ENCODE results near the gene ZNF205. TPM values are rescaled to one million over a fixed set of nuclear protein-coding genes. Genes with fewer than 3 reads are reported as not detected.

ZNF205 gene
- total and polyA plus RNA-seq, 2 of the 13 experiments (the other 11 are each of a cell fraction or from before 2014, with no cell fraction given), result 5.8 to 10.2 TPM

- no peak for TF ChIP-seq NONO (IDR thresholded peaks at IDR 0.05)
- peak; percentile 91 for TF ChIP-seq NONO (CRISPR knock-in tag; conservative IDR thresholded peaks at IDR 0.05)
- TF ChIP-seq BRD4 (CRISPR knock-in tag; IDR thresholded peaks at IDR 0.05), result peak; percentile 68; the same call in 1 of the 2 replicates
- TF ChIP-seq MIXL1 (CRISPR knock-in tag; IDR thresholded peaks at IDR 0.05), result no peak
- no peak for TF ChIP-seq RBAK (CRISPR knock-in tag; IDR thresholded peaks at IDR 0.05)
- peak; percentile 84; the same call in 1 of the 2 replicates for TF ChIP-seq POGK (CRISPR knock-in tag; conservative IDR thresholded peaks at IDR 0.05)
- peak; percentile 49; the same call in 1 of the 2 replicates for TF ChIP-seq ZMYM3 (CRISPR knock-in tag; IDR thresholded peaks at IDR 0.05)
- peak; percentile 51; the same call in 1 of the 2 replicates for TF ChIP-seq DR1 (CRISPR knock-in tag; IDR thresholded peaks at IDR 0.05)
- peak; percentile 67 for TF ChIP-seq SP2 (CRISPR knock-in tag; IDR thresholded peaks at IDR 0.05)
- peak; percentile 70; the same call in 1 of the 2 replicates for TF ChIP-seq ZNF770 (CRISPR knock-in tag; IDR thresholded peaks at IDR 0.05)
- no peak for TF ChIP-seq ZNF570 (CRISPR knock-in tag; IDR thresholded peaks at IDR 0.05; ENCODE audit: borderline replicate concordance)
- TF ChIP-seq DZIP1 (CRISPR knock-in tag; IDR thresholded peaks at IDR 0.05), result no peak
- no peak for TF ChIP-seq MATR3 (CRISPR knock-in tag; IDR thresholded peaks at IDR 0.05)
- peak; percentile 42; the same call in 1 of the 2 replicates for TF ChIP-seq SIX1 (CRISPR knock-in tag; IDR thresholded peaks at IDR 0.05; ENCODE audit: borderline replicate concordance)
- peak; percentile 55; the same call in 1 of the 2 replicates for TF ChIP-seq TFAP4 (IDR thresholded peaks at IDR 0.05; ENCODE audit: borderline replicate concordance, low read depth)
- no peak for TF ChIP-seq BCL3 (CRISPR knock-in tag; IDR thresholded peaks at IDR 0.05)
- TF ChIP-seq ETV6 (CRISPR knock-in tag; conservative IDR thresholded peaks at IDR 0.05), result peak; percentile 75; the same call in 1 of the 2 replicates
- TF ChIP-seq ZNF878 (CRISPR knock-in tag; IDR thresholded peaks at IDR 0.05), result no peak
- 0 out of 2 replicates have a peak, but pooled peaks have one; percentile 8 for TF ChIP-seq HOXA5 (CRISPR knock-in tag; IDR thresholded peaks at IDR 0.05)
- TF ChIP-seq TCF7L2 (IDR thresholded peaks at IDR 0.05; ENCODE audit: low read depth, low read length), result no peak
- TF ChIP-seq BORCS8-MEF2B (CRISPR knock-in tag; IDR thresholded peaks at IDR 0.05), result peak; percentile 69
- TF ChIP-seq ZNF747 (CRISPR knock-in tag; IDR thresholded peaks at IDR 0.05; ENCODE audit: borderline replicate concordance), result peak; percentile 39; the same call in 1 of the 2 replicates
Observed at GRCh38 chr16:3106205-3106928, 6.0 kb upstream of the ZNF205 start (continued).

Measured in HepG2 (cell line).